Stimulated activated CD8-positive, alpha-beta memory T cell treated with anti-CD3 and anti-CD28 coated beads, Interleukin-12 subunit alpha, Interleukin-12 subunit beta, amount 100 ng/mL, for 1 hour (primary cell): ENCODE results near the gene B4GALT1.

Experiments used
- DNase-seq: peaks from one replicate; pipeline ENCODE4 v3.0.0-alpha.2; 2020; ENCODE audit warnings: low read depth

B4GALT1 gene

GRCh38 chr9:33123407-33124031 lies 43.6 kb downstream of the B4GALT1 start:
- no peak for DNase-seq

GRCh38 chr9:33120620-33121019 lies 46.5 kb downstream of the B4GALT1 start:
- no peak for DNase-seq

- no peak for DNase-seq
Measured at GRCh38 chr9:33117796-33118195, 49.3 kb downstream of the B4GALT1 start.

GRCh38 chr9:33117306-33117705 lies 49.8 kb downstream of the B4GALT1 start:
- no peak for DNase-seq

GRCh38 chr9:33116860-33117259 lies 50.3 kb downstream of the B4GALT1 start:
- DNase-seq, result no peak

- DNase-seq, result no peak
Measured at GRCh38 chr9:33114746-33115145, 52.4 kb downstream of the B4GALT1 start.

GRCh38 chr9:33113799-33114547 lies 53.2 kb downstream of the B4GALT1 start:
- DNase-seq, result no peak

GRCh38 chr9:33112094-33112493 lies 55.0 kb downstream of the B4GALT1 start:
- no peak for DNase-seq

- no peak for DNase-seq
Measured at GRCh38 chr9:33111631-33112030, 55.5 kb downstream of the B4GALT1 start.

GRCh38 chr9:33110686-33111085 lies 56.5 kb downstream of the B4GALT1 start:
- no peak for DNase-seq

GRCh38 chr9:33109850-33110595 lies 57.1 kb downstream of the B4GALT1 start:
- no peak for DNase-seq

GRCh38 chr9:33109097-33109496 lies 58.0 kb downstream of the B4GALT1 start:
- no peak for DNase-seq

- DNase-seq, result no peak
Measured at GRCh38 chr9:33108472-33108871, 58.7 kb downstream of the B4GALT1 start.

- DNase-seq, result no peak
Measured at GRCh38 chr9:33107762-33108161, 59.4 kb downstream of the B4GALT1 start.

GRCh38 chr9:33106827-33107621 lies 60.1 kb downstream of the B4GALT1 start:
- no peak for DNase-seq

GRCh38 chr9:33106372-33106771 lies 60.8 kb downstream of the B4GALT1 start:
- DNase-seq, result no peak

GRCh38 chr9:33105959-33106358 lies 61.2 kb downstream of the B4GALT1 start:
- DNase-seq, result no peak

- DNase-seq, result no peak
Measured at GRCh38 chr9:33105504-33105903, 61.6 kb downstream of the B4GALT1 start.

- DNase-seq, result no peak
Measured at GRCh38 chr9:33104401-33104800, 62.7 kb downstream of the B4GALT1 start.

GRCh38 chr9:33103501-33104281 lies 63.4 kb downstream of the B4GALT1 start:
- DNase-seq, result no peak

GRCh38 chr9:33102551-33103210 lies 64.5 kb downstream of the B4GALT1 start:
- DNase-seq, result no peak
